GM21825 (cell line): ENCODE results near the gene PACSIN2.
"Not testable (repeated sequence)": the region's sequence is repeated elsewhere in the genome, so short reads cannot be mapped to it uniquely, and the experiment has no call there.

ENCODE experiments used
- ATAC-seq: cut with Tn5 transposase; IDR thresholded peaks from one replicate; pipeline ENCODE4 v1.9.1; 2021; ENCODE audit warnings: mild to moderate bottlenecking, moderate library complexity; ENCODE audit not compliant: unreplicated experiment

PACSIN2 gene

GRCh38 chr22:42928969-42929837 lies 85.7 kb downstream of the PACSIN2 start:
- ATAC-seq, result no peak

- no peak for ATAC-seq
Measured at GRCh38 chr22:42927966-42928365, 87.0 kb downstream of the PACSIN2 start.

DNA sequence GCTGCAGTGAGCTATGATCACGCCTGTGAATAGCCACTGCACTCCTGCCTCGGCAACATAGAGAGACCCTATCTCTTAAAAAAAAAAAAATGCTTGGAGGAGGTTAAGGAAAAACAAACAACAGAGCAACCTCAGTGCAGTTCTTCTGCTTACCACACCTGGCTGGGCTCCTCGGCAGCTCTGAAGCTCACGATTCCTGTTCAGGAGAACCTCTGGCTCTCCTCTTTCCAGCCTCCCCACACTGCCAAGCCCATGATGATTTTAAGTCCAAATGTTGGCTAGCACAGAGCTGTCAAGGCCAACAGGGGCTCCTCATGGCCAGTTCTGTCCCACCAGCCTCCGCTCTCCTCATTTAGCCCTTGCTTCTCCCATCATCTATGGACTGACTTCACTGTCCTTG lies 88.2 kb downstream of the PACSIN2 start:
- ATAC-seq, result no peak

- ATAC-seq, result no peak
Measured at GRCh38 chr22:42926104-42926503, 88.8 kb downstream of the PACSIN2 start.

DNA sequence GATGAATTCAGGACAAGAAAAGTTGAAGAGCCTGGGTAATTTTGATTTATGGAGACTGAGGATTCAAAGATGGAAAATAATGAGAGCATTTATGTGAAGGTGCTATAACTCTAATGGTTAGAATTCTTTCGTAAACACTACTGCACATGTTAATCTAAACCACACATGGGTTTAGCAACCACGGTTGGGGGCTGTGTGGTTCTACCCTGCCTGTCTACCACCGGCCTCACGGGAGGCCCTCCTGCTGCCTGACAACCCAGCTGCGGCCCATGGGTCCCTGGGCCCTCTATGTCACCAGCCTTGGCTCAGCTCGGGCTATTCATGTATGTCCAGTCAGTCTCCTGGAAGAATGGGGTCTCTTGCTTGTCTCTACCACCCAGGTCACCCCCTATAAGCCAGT lies 89.4 kb downstream of the PACSIN2 start:
- ATAC-seq, result no peak

DNA sequence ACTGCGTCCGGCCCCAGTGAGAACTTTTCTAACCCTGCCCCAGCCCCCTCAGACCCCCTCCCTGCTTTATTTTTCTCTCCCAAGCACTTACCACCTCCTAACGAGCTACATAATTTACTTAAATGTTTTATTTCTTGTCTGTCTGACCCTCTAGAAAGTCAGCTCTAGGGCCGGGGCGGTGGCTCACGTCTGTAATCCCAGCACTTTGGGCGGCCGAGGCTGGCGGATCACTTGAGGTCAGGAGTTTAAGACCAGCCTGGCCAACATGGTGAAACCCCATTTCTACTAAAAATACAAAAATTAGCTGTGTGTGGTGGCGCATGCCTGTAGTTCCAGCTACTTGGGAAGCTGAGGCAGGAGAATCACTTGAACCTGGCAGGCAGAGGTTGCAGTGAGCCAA lies 89.9 kb downstream of the PACSIN2 start:
- not testable (repeated sequence) for ATAC-seq

GRCh38 chr22:42924436-42924835 lies 90.5 kb downstream of the PACSIN2 start:
- ATAC-seq, result no peak

DNA sequence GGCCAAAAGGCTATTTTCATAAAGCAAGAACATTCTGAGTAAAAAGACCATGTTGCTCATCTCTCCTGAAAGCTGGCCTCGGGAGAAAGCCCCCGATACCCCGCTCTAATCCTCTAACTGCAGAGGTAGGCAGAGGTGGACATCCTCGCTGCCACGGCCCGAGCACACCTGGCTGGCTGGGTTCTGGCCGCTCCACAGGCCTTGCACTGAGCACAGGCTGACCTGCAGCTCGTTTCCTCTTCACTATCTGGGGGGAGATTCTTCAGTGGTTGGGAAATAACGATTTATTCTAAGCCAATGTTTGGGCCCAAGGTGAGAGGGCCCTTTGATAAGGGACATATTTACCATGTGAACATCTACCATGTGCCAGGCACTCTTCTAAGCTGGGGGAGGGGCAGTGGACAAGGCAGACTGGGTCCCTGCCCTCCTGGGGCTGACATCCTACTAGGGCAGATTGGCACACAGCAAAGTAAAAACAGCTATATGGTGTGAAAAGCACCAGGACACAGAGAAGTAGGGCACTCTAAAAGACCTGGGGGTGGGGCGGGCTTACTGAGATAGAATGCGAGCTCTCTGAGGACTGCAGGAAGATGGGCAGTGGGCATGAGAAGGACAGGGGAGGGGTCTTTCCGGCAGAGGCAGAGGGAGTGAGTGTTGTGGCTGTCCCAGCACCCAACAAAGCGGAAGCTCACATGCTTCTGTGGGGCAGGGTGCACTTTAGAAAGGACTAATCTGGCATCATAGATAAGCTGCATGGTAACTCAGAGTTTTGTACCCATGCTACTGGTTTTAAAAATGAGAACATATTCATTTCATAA lies 92.4 kb downstream of the PACSIN2 start:
- no peak for ATAC-seq

GRCh38 chr22:42920101-42920820 lies 94.7 kb downstream of the PACSIN2 start:
- no peak for ATAC-seq

GRCh38 chr22:42919199-42919598 lies 95.8 kb downstream of the PACSIN2 start:
- no peak for ATAC-seq

- no peak for ATAC-seq
Measured at GRCh38 chr22:42918500-42918899, 96.4 kb downstream of the PACSIN2 start.

DNA sequence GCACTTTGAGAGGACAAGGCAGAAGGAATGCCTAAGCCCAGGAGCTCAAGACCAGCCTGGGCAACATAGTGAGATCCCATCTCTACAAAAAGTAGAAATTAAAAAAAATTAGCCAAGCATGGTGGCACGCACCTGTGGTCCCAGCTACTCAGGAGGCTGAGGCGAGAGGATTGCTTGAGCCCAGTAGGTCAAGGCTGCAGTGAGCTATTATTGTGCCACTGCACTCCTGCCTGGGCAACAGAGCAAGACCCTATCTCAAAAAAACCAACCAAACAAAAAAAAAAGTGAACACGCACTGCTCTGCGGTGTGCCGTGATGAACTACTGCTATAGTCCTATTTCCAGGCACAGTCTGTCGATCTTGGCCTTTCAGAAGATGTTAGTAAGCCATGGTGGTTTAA lies 97.6 kb downstream of the PACSIN2 start:
- not testable (repeated sequence) for ATAC-seq

DNA sequence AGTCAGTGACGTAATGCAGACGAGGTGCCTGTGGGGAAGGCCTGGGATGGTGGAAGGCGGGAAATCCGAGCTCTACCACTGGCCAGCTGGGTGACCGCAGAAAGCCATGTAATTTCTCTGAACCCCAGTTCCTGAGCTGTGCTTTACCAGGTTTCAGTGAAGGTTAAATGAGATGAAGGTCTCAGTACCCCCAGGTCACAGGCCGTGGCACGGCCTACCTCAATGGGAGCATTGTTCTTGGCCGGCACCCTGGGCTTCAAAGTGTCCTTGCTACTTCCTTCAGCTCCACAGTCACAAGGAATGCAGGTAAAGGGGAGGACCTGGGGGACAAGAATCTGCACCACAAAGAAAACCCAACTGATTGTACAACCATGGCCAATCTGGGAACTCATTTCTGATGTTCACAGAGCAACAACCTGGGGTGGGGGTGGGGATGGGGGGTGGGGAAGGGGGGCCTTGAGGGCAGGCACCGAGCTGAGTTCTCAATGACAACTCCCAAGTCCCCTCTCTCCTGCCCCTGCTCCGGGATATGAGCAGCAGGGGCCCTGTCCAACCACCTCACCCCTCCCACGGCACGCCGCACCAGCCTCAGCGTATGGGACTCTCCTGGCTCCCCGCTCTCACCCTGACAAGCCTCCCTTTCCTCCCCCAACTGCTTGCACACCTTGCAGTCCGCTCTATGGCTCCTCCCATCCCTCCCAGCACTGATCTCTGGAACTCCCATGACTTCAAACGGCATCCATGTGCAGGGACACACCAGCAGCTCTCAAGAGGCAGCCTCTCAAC lies 98.8 kb downstream of the PACSIN2 start:
- ATAC-seq, result no peak

- ATAC-seq, result no peak
Measured at GRCh38 chr22:42914511-42915076, 100.4 kb downstream of the PACSIN2 start.

DNA sequence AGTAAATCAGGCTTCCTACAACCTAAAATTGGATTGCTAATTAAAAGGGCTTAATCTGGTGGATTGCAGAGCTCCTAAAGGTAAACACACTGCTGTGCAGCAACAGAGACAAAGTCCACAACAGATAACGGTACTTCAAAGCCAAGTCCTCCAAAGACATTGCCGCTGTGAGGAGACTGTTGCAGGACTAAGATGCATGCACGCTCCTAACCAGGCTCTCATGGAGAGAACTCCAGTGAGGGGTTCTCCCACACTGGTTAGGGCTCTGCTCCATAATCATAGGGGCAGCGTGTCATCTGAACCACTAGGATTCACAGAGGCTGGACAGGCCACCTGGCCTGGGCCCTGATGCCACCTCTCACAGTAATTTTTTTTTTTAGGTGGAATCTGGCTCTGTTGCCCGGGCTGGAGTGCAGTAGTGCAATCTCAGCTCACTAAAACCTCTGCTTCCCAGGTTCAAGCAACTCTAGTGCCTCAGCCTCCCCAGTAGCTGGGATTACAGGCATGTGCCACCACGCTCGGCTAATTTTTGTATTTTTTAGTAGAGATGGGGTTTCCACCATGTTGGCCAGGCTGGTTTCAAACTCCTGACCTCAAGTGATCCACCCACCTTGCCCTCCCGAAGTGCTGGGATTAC lies 101.0 kb downstream of the PACSIN2 start:
- ATAC-seq, result no peak

DNA sequence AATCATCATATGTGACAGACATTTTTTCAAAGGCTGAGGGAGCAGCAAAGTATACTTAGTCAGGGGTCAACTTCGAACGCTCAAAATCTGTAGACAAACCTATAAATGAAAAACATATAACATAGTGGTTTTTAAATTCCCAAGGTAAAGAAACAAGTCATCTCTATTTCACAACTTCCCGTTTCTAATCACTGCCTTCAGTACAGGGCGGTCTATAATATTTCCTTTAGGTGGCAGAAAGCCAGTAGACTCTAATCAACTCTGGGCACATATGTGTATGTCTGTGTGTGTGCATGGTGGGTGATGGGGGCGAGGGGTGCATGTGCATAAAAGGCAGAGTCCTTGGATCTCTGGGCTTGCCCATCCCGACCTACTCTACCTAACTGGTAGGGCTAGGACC lies 102.9 kb downstream of the PACSIN2 start:
- ATAC-seq, result no peak

- ATAC-seq, result no peak
Measured at GRCh38 chr22:42910221-42910942, 104.6 kb downstream of the PACSIN2 start.

GRCh38 chr22:42909363-42910058 lies 105.4 kb downstream of the PACSIN2 start:
- no peak for ATAC-seq

- no peak for ATAC-seq
Measured at GRCh38 chr22:42908374-42908746, 106.6 kb downstream of the PACSIN2 start.
